HG03139 (cell line): Measurements from ENCODE around the gene REXO2.
A peak's percentile ranks its signal among the peaks of the same experiment; 100 is the strongest.

ENCODE experiments used
- ATAC-seq: cut with Tn5 transposase; IDR thresholded peaks from one replicate; pipeline ENCODE4 v1.9.1; 2021; ENCODE audit not compliant: unreplicated experiment

Gene REXO2

GRCh38 chr11:114439229-114440120 lies at the start of gene REXO2:
Gene REXO2, plus strand, starts transcription at chr11:114439467. Its CDS starts 62 bp downstream, at chr11:114439529.
- ATAC-seq, result peak; percentile 100

GRCh38 chr11:114392735-114393667 lies 46.3 kb upstream of the REXO2 start:
- ATAC-seq, result no peak

- no peak for ATAC-seq
Measured at GRCh38 chr11:114395736-114396135, 43.5 kb upstream of the REXO2 start.

- ATAC-seq, result no peak
Measured at GRCh38 chr11:114396916-114397315, 42.4 kb upstream of the REXO2 start.

- no peak for ATAC-seq
Measured at GRCh38 chr11:114397349-114397982, 41.8 kb upstream of the REXO2 start.

- ATAC-seq, result no peak
Measured at GRCh38 chr11:114398303-114398920, 40.9 kb upstream of the REXO2 start.

GRCh38 chr11:114399490-114400215 lies 39.6 kb upstream of the REXO2 start:
- peak; percentile 18 for ATAC-seq

GRCh38 chr11:114400216-114400914 lies 38.9 kb upstream of the REXO2 start, which contains the start of the genes C11orf71 and RBM7:
Gene C11orf71, minus strand, starts transcription at chr11:114400511. Its CDS starts 180 bp downstream, at chr11:114400331.
Gene RBM7, plus strand, starts transcription at chr11:114400666. Its CDS starts 6 bp downstream, at chr11:114400672.
- peak; percentile 91 for ATAC-seq

GRCh38 chr11:114400915-114401223 lies 38.4 kb upstream of the REXO2 start:
- ATAC-seq, result no peak

- ATAC-seq, result no peak
Measured at GRCh38 chr11:114401311-114401710, 38.0 kb upstream of the REXO2 start.

GRCh38 chr11:114412946-114413345 lies 26.3 kb upstream of the REXO2 start:
- no peak for ATAC-seq

GRCh38 chr11:114413958-114414357 lies 25.3 kb upstream of the REXO2 start:
- no peak for ATAC-seq

GRCh38 chr11:114416441-114416961 lies 22.8 kb upstream of the REXO2 start:
- no peak for ATAC-seq

GRCh38 chr11:114426280-114426679 lies 13.0 kb upstream of the REXO2 start:
- ATAC-seq, result no peak

- no peak for ATAC-seq
Measured at GRCh38 chr11:114430290-114430689, 9.0 kb upstream of the REXO2 start.

GRCh38 chr11:114432893-114433292 lies 6.4 kb upstream of the REXO2 start:
- ATAC-seq, result no peak

- no peak for ATAC-seq
Measured at GRCh38 chr11:114433376-114433775, 5.9 kb upstream of the REXO2 start.

- ATAC-seq, result no peak
Measured at GRCh38 chr11:114438303-114438702, 964 bp upstream of the REXO2 start.
